PFSK-1 (cell line): ENCODE measurements around the gene OGDHL.

Experiments
- FOXP2 ChIP-seq: optimal IDR thresholded peaks from 2 replicates; pipeline ENCODE3; 2011; ENCODE audit warnings: borderline replicate concordance, control low read depth, inconsistent platforms; ENCODE audit not compliant: insufficient read depth; ENCODE audit errors: extremely low read length, extremely low read depth
- SIN3A ChIP-seq: IDR thresholded peaks from 2 replicates; pipeline ENCODE4 v1.6.1; 2012; ENCODE audit warnings: mild to moderate bottlenecking, low read length, moderate library complexity, borderline replicate concordance; ENCODE audit not compliant: insufficient read depth

OGDHL gene

DNA sequence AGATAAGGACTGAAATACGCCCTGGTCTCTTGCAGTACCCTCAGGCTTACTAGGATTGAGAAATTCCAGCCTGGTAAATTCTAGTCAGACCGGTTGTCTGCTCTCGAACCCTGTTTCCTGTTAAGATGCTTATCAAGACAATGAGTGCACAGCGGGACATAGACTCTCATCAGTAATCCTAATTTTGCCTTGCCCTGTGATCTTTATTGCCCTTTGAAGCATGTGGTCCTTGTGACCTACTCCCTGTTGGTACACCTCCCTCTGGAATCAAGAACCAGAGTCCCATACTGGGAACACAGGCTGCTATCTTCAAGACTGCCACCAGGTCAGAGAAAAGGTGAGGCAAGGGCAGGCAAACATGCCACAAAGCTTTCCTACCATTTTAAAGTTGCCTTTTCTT is 75.5 kb downstream of the OGDHL start:
- TF ChIP-seq SIN3A = no peak
- no peak for TF ChIP-seq FOXP2
